IPS DF 4.7 (cell line): Measurements from ENCODE around the gene CCDC97.

Experiments
- DNase-seq: peaks from one replicate; pipeline ENCODE4 v3.0.0-alpha.2; 2013; ENCODE audit warnings: low spot score; ENCODE audit errors: extremely low read depth

CCDC97 gene

DNA sequence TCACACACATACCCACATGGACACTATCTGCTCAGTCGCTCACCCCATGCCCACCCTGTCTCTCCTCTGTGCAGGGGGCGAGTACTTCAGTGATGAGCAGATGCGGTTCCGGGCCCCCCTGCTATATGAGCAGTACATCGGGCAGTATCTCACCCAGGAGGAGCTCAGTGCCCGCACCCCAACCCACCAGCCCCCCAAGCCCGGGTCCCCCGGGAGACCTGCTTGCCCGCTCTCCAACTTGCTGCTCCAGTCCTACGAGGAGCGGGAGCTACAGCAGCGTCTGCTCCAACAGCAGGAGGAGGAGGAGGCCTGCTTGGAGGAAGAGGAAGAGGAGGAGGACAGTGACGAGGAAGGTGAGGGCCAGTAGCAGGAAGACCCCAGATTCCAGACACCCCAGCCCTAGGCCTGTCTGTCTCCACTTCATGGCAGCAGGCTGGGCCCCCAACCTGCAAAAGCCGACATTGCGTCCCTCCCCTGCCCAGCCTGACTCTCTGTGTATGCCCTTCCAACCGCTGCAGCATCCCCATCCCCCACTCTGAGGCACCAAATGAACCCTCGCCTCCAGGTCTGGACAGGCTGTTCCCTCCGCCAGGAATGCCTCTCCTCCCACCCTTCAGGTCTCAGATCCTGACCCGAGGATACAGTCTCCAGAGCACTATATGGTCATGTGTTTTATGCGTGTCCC is 9.7 kb downstream of the CCDC97 start:
- no peak for DNase-seq

DNA sequence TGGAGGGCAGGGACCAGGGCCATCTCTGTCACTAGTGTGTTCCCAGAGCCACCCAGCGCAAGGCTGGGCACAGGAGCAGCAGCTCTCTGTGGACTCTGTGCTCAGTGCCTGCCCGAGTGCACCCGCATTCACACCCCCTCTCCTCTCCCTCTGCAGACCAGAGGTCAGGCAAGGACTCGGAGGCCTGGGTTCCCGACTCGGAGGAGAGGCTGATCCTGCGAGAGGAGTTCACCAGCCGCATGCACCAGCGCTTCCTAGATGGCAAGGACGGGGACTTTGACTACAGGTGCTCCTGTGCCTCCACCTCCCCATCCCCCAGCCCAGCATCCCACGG is 10.2 kb downstream of the CCDC97 start:
- no peak for DNase-seq

DNA sequence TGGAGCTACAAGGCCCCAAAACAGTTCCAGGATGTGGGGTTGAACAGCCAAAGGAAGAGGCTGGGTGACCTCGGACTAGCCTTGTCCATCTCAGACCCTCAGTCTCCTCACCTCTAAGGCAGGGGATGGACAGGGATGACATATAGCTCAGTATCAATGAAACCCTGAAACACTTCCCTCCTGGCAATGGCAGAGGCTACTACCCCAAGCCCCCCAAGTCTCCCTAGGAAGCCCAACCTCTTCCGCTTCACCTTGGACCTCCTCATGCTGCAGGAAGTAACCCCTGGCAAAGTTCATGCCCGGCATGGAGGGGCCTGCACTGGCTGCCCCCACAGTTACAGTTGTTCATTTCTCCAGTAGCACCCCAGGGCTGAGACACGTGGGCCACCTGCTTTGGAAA is 10.6 kb downstream of the CCDC97 start:
- no peak for DNase-seq

DNA sequence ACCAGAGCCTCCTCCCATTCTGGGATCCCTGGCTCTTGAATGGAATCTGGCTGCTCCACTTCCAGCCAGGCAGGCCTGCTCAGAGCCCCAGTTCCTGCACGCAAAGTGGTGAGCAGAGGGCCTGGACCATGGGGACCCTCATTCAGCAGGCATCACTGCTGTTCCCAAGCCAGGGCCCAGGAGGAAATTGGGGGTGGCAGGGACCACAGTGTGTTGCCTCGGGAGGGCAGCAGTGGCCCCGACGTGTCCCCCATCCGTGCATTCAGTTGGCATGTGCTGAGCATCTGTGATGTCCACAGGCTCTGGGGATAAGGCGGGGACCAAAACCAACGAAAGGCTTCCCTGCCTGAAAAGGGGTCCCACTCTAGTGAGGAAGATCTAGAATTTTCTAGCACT is 11.2 kb downstream of the CCDC97 start:
- DNase-seq = no peak

DNA sequence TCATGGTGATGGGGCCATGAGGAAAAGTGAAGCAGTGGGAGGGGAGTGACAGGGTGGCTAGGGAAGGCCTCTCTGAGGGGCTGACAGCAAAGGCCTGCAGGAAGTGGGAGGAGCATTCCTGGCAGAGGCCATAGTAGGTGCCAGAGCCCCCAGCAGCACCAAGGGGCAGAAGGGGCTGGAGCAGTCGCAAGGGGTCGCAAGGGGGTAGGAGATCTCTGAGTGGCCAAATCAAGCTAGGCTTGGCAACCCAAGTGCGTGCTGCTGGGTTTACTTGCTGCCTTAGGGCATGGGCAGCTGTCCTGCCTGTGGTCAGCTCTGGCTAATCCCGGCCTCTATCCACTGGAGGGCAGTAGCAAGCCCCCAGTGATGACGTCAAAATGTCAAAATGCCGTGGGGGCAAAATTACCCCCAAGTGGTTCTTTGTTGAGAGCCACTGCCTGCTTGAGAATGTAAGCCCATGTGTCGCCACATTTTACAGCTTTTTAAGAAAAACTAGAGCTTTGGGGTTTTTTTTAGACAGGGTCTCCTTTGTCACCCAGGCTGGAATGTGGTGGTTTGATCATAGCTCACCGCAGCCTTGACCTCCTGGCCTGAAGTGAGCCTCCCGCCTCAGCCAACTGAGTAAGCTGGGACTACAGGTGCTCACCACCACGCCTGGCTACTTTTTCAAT is 11.8 kb downstream of the CCDC97 start:
- no peak for DNase-seq

DNA sequence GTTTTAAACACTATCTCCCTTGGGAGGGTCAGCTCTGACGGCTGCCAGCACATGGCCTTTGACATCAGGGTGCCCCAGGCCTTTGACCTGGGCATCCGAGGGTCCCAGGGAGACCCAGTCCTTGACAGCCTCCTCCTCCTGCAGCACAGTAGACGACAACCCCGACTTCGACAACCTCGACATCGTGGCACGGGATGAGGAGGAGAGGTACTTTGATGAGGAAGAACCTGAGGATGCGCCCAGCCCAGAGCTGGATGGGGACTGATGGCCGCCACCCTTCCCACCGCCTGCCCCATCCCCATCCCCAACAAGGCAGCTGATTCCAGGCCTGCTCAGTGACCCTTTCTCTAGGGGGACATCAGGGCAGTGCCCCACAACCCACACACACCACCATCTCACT is 12.5 kb downstream of the CCDC97 start:
- no peak for DNase-seq

DNA sequence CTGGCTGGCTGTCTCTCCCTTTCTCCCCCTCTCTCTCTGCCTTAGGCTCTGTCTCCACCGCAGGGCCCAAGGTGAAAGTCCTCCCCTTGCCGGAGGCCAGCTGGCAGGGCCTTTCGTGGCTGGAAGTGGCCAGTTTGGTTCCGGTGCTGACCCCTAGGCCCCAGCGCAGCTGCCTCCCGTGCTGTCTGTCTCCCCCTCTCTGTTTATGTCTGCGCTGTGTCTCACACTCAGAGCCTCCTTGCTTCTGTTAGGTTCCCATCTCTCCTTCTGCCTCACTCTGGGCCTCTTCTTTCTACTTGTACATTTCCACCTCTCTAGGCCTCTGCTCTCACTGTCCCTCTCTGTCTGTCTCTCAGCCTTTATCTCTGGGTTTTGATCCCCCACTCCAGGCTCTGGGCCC is 13.1 kb downstream of the CCDC97 start:
- DNase-seq = no peak

DNA sequence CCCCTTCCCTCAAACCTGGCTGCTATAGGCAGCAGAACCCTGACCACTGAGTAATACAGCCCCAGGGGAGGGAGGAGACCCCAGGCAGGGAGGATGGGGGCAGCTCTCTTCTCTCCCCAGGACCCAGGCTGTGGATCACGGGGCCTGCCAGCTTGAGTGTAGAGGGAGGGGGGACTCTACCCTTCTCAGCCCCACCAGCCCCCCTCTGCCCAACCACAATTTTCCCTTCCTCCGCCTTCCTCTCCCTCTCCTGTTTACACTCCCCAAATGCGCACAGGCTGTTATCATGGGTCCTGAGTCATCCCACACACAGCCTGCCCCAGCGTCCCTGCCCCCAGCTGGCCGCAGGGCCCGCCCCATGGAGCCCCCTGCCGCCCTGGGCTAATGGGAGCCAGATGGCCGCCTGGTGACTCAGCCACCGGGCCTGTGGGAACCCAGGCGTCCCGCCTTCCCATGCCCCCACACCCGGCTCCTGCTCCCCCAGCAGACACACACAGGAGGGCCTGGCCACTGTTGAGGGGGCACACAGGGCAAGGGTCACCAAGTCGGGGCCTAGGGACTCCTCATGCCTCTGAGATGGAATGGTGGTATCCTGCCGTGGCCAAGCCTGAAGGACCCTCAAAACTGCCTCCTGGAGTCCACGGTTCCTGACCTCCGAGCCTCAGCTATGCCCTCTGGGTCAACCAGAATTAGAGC is 13.6 kb downstream of the CCDC97 start:
- no peak for DNase-seq

DNA sequence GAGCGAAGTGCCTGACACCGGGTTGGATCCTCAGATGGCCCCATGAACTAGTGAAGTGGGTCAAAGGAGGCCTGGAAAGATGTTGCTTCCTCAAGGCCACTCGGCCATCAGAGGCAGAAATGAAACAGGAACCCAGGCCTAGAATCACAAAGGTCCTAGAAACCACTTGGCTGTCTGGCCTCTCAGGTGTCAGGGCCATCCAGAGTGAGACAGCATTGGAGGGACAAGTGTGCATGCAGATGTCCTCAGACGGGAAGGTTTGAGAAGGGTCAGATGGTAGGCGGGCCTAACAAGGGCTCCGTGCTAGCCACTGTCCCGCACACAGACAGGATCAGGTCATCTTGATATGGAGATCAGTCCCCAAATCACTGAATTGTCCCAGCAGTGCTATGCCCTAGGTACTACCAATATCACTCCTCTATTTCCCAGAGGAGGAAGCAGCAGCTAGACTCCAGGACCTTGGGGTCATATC is 14.3 kb downstream of the CCDC97 start:
- no peak for DNase-seq

DNA sequence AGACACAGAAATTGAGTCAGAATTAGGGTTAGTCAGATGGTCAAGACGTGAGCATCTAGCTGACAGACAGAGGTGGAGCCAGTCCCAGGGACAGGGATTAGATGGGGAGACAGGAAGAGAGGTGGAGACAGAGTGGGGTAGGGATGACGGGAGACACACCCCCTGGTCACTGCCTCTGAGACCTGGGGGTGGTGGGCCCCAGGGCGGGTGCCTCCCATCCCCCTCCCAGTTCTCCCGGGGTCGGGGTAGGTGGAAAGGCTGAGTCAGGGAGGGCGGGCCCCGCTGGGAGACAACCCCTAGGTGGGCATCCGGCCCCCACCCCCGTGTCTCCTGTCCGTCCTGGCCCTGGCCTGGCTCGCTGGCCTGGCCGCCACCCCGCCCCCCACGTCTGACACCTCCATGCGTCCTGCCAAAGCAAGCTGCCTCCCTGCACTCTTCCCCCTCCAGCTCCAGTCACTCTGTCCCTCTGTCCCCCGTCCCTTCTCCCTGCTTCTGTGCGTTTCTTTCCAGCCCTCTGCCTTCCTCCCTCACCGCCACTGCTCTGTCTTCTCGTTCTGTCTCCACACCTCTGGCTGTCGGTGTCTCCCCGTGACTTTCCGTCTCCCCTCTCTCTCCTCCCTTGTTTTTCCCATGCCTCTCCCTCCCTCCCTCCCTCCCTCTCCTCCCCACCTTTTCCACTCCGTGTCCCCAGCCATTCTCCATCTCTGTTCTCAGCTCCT is 15.1 kb downstream of the CCDC97 start:
- DNase-seq = no peak

DNA sequence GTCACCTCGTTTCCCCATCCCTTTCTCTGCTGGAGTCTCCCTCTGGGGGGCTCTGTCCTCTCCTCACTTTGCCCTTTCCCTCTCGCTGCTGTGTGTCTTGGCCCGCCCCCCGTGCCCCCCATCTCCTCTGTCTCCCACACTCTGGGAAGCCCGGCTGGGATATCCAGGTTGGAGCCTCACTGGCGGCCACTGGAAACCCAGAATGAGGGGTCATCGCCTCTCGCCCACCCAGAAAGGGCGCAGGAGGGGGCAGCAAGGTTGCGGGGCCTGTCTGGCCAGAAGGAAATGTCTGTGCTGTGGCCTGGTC is 15.6 kb downstream of the CCDC97 start:
- no peak for DNase-seq

DNA sequence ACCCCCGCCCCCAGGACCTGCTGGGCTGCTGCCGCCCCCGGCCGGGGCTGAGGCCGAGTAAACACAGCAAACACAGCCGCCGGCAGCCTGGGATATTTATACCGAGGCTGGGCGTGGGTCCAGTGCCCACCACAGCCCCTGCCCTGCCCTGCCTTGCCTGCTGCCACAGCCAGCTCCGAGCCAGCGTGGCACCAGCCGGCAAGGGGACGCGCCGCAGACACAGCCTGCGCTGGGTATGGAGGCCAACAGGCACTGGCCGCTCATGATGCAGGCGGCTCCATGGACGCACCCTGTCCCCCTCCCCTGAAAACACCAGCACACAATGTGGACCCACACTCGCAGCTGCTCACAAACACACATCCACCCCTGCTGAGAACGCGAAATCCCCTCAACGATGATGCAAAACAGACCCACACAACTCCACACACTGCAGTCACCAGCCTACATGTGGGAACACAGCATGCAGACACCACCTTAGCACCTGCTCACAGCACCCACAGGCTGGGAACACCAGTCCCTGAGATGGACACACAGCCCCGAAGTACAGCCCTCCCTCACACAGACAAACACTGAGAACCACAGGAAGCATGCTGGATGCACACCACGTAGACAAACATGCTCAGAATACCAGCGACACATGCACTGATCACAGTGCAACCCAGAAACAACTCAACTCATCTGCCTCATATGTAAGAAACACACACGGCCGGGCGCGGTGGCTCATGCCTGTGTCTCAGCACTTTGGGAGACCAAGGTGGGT is 16.2 kb downstream of the CCDC97 start:
- DNase-seq = no peak

DNA sequence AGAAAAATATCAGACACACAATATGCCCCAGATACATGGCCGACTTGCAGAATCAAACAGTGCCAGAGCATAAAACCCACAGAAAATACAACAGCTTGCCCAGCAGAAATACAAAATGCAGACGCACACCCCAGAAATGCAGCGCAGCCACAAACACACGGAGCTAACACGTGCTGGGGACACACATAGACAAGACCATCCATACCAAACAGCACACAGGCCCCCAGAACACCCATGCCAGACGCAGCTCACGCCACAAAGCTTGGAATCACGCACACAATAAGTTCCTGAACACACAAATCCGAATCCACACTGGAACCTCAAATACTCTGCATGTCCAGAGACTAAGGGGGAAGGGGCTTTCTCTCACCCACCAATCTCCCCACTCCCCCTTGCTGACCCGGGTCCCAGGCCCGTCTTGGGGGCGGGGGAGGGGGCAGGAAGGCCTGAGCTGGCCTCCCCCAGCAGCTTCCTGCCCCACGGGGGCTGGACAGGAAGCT is 17.2 kb downstream of the CCDC97 start:
- no peak for DNase-seq

DNA sequence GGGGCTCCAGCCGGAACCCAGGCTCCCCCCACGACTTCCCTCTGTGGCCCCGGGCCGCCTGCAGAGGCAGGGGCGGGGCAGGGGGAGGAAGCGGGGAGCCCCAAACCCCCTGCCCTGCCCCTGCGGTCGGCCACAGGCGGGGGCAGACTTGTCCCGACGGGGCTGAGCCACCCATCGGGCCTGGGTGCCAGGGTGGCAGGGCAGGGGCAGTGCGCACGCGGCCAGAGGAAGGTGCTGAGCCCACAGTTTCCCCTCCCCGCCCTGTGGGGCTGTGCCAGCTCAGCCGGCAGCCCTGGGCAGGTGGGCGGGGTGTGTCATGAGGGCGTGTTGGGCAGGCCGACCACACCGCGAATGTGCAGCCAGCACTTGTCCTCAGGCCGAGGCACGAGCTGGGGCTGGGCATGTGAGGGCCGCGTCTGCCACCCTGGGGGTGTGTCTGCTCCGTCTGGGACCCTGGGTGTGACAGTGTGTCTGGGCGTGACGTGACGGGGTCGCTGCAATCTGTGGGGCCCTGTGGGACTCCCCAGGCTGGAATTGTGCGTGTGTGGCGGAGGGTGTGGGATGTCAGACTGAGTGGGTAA is 17.7 kb downstream of the CCDC97 start:
- no peak for DNase-seq

DNA sequence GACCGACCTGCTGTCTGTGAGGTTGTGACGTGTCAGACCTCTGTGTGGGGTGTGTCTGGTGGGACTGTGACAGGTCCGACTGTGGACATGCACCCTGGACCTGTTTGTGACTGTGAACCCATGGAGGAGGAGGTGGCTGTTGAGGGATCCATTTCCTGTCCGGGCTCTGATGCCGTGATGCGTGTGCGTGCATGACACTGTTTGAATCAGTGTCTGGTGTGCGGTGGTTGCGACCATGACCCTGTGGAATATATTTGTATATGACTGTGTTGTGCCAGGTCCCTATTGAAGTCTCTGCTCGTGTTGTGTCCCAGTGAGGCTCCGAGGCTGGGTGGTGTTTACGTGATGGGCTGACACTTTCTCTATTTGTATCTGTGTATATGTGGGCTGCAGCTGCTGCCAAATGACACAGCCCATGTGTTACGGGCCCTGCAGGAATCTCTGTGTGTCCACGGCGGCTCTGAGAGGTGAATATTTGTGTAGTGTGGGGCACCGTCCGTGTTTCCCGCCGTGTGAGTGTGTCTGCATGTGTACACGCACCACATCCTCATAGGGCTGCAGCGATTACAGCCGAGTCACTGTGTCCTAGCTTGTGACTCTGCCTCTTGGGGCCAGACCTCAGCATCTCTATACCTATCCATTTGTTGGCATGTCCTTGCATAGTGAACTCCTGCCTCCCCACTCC is 18.3 kb downstream of the CCDC97 start:
- DNase-seq = no peak

DNA sequence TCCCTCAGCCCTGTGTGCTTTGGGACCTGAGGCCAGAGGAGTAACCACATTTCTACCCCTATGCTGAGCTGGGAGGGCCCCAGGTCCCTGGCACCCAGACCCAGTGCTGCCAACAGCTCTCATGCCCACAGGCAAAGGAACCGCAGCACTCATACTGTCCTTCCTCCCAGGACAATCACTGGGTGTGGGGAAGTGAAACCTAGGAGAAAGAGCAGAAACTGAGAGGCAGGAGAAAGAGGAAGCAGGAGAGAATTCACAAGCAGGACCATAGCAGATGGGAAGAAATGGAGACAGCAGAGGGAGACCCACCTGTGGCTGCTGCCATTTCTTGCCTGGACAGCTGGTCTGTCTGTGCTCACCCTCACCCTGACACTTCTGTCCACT is 18.9 kb downstream of the CCDC97 start:
- DNase-seq = no peak

DNA sequence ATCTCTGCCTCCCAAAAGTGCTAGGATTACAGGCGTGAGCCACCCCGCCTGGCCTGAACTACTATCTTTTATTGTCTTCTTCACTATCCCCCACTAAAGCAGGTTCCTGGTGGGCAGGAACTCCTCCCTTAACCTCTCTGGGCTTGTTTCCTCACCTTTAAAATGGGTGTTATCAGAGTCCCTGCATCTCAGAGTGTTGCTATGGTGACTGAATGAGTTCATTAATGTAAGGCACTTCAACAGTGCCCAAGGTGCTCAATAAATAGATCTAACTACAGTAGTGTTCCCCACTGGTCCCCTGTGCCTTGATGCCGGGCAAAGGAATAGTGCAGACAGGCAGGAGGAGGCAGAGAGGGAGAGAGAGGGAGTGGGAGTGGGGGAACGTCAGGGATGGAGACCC is 20.5 kb downstream of the CCDC97 start:
- no peak for DNase-seq

DNA sequence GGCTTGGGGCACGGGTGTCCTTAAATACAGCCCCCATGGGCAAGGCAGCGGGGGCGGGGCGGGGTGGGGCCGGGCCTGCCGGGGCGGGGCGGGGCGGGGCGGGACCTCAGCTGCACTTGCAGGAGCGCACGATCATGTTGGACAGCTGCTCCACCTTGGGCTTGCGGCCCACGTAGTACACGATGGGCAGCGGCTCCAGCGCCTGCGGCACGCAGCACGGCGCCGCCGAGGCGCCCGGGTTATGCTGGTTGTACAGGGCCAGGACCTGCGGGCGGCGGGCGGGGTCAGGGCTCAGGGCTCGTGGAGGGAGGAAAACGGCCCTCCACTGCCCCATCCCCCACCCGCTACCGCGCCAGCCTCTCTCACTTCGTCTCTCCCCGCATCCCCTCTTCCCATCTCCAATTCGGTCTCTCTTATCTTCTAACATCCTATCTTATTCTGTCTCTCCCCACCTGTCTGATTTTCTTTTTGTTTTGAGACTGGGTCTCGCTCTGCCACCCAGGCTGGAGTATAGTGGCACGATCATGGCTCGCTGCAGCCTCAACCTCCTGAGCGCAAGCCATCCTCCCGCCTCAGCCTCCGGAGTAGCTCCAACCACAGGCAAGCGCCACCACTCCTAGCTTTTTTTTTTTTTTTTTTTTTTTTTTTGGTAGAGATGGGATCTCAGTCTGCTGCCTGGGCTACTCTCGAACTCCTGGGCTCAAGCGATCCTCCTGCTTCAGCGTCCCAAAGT is 21.1 kb downstream of the CCDC97 start:
- no peak for DNase-seq

DNA sequence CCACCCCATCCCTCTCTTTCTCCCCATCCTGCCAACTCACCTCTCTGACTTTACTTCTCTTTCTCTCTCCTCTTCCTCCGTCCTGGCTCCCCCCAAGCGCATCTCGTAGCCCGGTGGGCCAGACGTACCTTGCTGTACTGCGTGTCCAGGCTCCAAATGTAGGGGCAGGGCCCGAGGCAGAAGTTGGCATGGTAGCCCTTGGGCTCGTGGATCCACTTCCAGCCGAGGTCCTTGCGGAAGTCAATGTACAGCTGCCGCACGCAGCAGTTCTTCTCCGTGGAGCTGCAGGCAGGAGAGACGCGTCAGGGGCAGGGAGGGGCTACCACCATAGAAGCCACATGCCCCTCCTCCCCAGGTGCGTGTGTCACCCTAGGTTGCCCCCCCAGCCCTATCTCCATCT is 22.0 kb downstream of the CCDC97 start:
- no peak for DNase-seq

DNA sequence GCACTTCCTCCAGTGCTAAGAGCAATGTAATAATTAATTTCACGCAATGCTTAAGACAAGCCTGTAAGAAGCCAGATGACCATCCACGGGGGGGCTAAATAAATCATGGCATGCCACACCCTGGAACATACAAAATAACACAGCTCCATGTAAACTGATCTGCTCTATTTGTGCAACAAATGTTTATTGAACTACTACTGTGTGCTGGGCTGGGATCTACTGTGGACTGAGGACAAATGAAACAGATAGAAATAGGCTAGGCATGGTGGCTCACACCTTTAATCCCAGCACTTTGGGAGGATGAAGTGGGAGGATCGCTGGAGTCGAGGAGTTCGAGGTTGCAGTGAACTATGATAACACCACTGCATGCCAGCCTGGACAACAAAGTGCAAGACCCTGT is 22.5 kb downstream of the CCDC97 start:
- DNase-seq = no peak
